GM12801 (cell line): ENCODE data around the gene MBOAT1.

Source experiments
- CTCF ChIP-seq: IDR thresholded peaks from one replicate; pipeline ENCODE4 v1.5.1; 2011; ENCODE audit warnings: control low read depth; ENCODE audit not compliant: insufficient read length; ENCODE audit errors: extremely low read depth

MBOAT1 gene

GRCh38 chr6:20098267-20098876 lies 113.9 kb downstream of the MBOAT1 start:
- no peak for TF ChIP-seq CTCF

- TF ChIP-seq CTCF = no peak
Observed at GRCh38 chr6:20096536-20096935, 115.7 kb downstream of the MBOAT1 start.

- no peak for TF ChIP-seq CTCF
Observed at GRCh38 chr6:20095436-20095835, 116.8 kb downstream of the MBOAT1 start.

- TF ChIP-seq CTCF = no peak
Observed at GRCh38 chr6:20092071-20092566, 120.2 kb downstream of the MBOAT1 start.

GRCh38 chr6:20086992-20087391 lies 125.3 kb downstream of the MBOAT1 start:
- TF ChIP-seq CTCF = no peak

- no peak for TF ChIP-seq CTCF
Observed at GRCh38 chr6:20085817-20086216, 126.5 kb downstream of the MBOAT1 start.

- no peak for TF ChIP-seq CTCF
Observed at GRCh38 chr6:20084411-20084810, 127.9 kb downstream of the MBOAT1 start.
